GM23338 (cell line): ENCODE measurements around the gene ZHX3. TPM values are rescaled to one million over a fixed set of nuclear protein-coding genes. Genes with fewer than 3 reads are reported as not detected.

Experiments used
- ATAC-seq: fragments of 200-7000 bp; cut with Tn5 transposase; 3 replicates; pipeline ENCODE4 v1.9.1; 2020
- DNase-seq: peaks from one replicate; pipeline ENCODE4 v3.0.0-alpha.2; 2015; ENCODE audit warnings: low spot score
- H2AFZ ChIP-seq: fragments of 200-600 bp; sonication (generic); 2 replicates; pipeline ENCODE4 v1.8.0; 2016; ENCODE audit warnings: antibody characterized with exemption, mild to moderate bottlenecking, moderate library complexity
- H3F3A ChIP-seq: fragments of 200-600 bp; sonication (generic); replicated peaks from 2 replicates; pipeline ENCODE4 v1.8.0; 2017; ENCODE audit warnings: antibody characterized with exemption, mixed run types, low read depth
- H3K27ac ChIP-seq: fragments of 200-600 bp; sonication (generic); 2 replicates; pipeline ENCODE4 v1.6.1; 2016; ENCODE audit warnings: low read depth
- H3K27me3 ChIP-seq: fragments of 200-600 bp; sonication (generic); 2 replicates; pipeline ENCODE4 v1.8.0; 2016; ENCODE audit warnings: mild to moderate bottlenecking, mixed run types, moderate library complexity; ENCODE audit not compliant: insufficient read depth
- H3K36me3 ChIP-seq: fragments of 200-600 bp; sonication (generic); 2 replicates; pipeline ENCODE4 v1.8.0; 2016; ENCODE audit warnings: mild to moderate bottlenecking; ENCODE audit not compliant: insufficient read depth
- H3K4me1 ChIP-seq: fragments of 200-600 bp; sonication (generic); 2 replicates; pipeline ENCODE4 v1.8.0; 2016; ENCODE audit warnings: mild to moderate bottlenecking, moderate library complexity; ENCODE audit not compliant: insufficient read depth
- H3K4me2 ChIP-seq: fragments of 200-600 bp; sonication (generic); 2 replicates; pipeline ENCODE4 v1.7.1; 2017; ENCODE audit warnings: mixed run types
- H3K4me3 ChIP-seq: fragments of 200-600 bp; sonication (generic); 2 replicates; pipeline ENCODE4 v1.6.1; 2016; ENCODE audit warnings: mixed run types
- H3K79me2 ChIP-seq: fragments of 200-600 bp; sonication (generic); replicated peaks from 2 replicates; pipeline ENCODE4 v1.8.0; 2017; ENCODE audit warnings: mild to moderate bottlenecking; ENCODE audit not compliant: insufficient read depth
- H3K9me2 ChIP-seq: fragments of 200-600 bp; sonication (generic); 2 replicates; pipeline ENCODE4 v1.8.0; 2017; ENCODE audit not compliant: insufficient read depth
- H4K20me1 ChIP-seq: fragments of 200-600 bp; sonication (generic); replicated peaks from 2 replicates; pipeline ENCODE4 v1.8.0; 2017; ENCODE audit warnings: mild to moderate bottlenecking; ENCODE audit not compliant: insufficient read depth
- H3K27ac Mint-ChIP-seq: 2 replicates; pipeline ENCODE4 v1.8.0; 2020; ENCODE audit warnings: inconsistent platforms, mild to moderate bottlenecking, moderate library complexity, mixed read lengths
- H3K27me3 Mint-ChIP-seq: 3 replicates; pipeline ENCODE4 v1.8.0; 2022; ENCODE audit warnings: low read depth, mild to moderate bottlenecking, moderate library complexity, mixed read lengths, inconsistent platforms; ENCODE audit not compliant: insufficient read depth, poor library complexity
- H3K36me3 Mint-ChIP-seq: 3 replicates; pipeline ENCODE4 v1.8.0; 2021; ENCODE audit warnings: low read depth, mild to moderate bottlenecking, inconsistent platforms, moderate library complexity, mixed read lengths
- H3K4me1 Mint-ChIP-seq: 3 replicates; pipeline ENCODE4 v1.8.0; 2020; ENCODE audit warnings: mild to moderate bottlenecking, inconsistent platforms, mixed read lengths
- H3K4me3 Mint-ChIP-seq: 3 replicates; pipeline ENCODE4 v1.8.0; 2021; ENCODE audit warnings: moderate library complexity, mild to moderate bottlenecking, inconsistent platforms, mixed read lengths
- H3K9me3 Mint-ChIP-seq: 3 replicates; pipeline ENCODE4 v1.8.0; 2020; ENCODE audit warnings: moderate library complexity, mild to moderate bottlenecking, inconsistent platforms, mixed read lengths
- CREB1 ChIP-seq: fragments of 250-450 bp; sonication (Bioruptor Pico); IDR thresholded peaks from 2 replicates; pipeline ENCODE4 v1.5.0; 2020; ENCODE audit warnings: low read depth, mild to moderate bottlenecking, moderate library complexity
- EZH2 ChIP-seq: fragments of 200-600 bp; sonication (generic); IDR thresholded peaks from one replicate; pipeline ENCODE4 v1.8.0; 2017; ENCODE audit warnings: antibody characterized with exemption, mild to moderate bottlenecking, low read depth; ENCODE audit not compliant: unreplicated experiment
- EZH2phosphoT487 ChIP-seq: fragments of 200-600 bp; sonication (generic); IDR thresholded peaks from one replicate; pipeline ENCODE4 v1.8.1; 2018; ENCODE audit warnings: antibody characterized with exemption; ENCODE audit not compliant: unreplicated experiment
- JUNB ChIP-seq: IDR thresholded peaks from one replicate; pipeline ENCODE4 v1.6.1; 2016; ENCODE audit warnings: antibody characterized with exemption; ENCODE audit not compliant: unreplicated experiment
- NANOG ChIP-seq: IDR thresholded peaks from 2 replicates; pipeline ENCODE4 v1.6.1; 2016; ENCODE audit warnings: antibody characterized with exemption, borderline replicate concordance
- POLR2AphosphoS5 ChIP-seq: IDR thresholded peaks from 2 replicates; pipeline ENCODE4 v1.6.1; 2016; ENCODE audit warnings: antibody characterized with exemption, low read depth
- STAT1 ChIP-seq: IDR thresholded peaks from one replicate; pipeline ENCODE4 v1.6.1; 2016; ENCODE audit warnings: antibody characterized with exemption; ENCODE audit not compliant: unreplicated experiment
- ZNF114 ChIP-seq: fragments of 250-450 bp; sonication (Bioruptor Pico); IDR thresholded peaks from 2 replicates; pipeline ENCODE4 v1.5.0; 2020; ENCODE audit warnings: mild to moderate bottlenecking, moderate library complexity
- ZNF331 ChIP-seq: fragments of 250-450 bp; sonication (Bioruptor Pico); IDR thresholded peaks from 2 replicates; pipeline ENCODE4 v1.5.0; 2020; ENCODE audit warnings: low read depth, mild to moderate bottlenecking, moderate library complexity
- polyA plus RNA-seq: library from polyadenylated mRNA; unstranded; fragments of >200 nt; fragmentation: Nextera tagmentation; extraction: Ambion mirVana; gene quantifications from 2 replicates; pipeline ENCODE4 v1.2.1, GENCODE V29; 2016
- total RNA-seq: library from RNA; depleted of rRNA; stranded (reverse); fragments of >200 nt; shearing (Covaris generic); gene quantifications from 2 replicates; pipeline ENCODE4 v1.2.3, GENCODE V29; 2014
- TF ChIP-seq, protein P1 (sequence below), 2 experiments: fragments of 200-600 bp in 1 of 2; sonication (generic) in 1 of 2; conservative IDR thresholded peaks; 2 replicates each; pipeline versions ENCODE4 v1.5.1 to v1.6.1; 2016 to 2017; ENCODE audit warnings: antibody characterized with exemption in 2 of 2, low read depth in 2 of 2, mild to moderate bottlenecking in 2 of 2, moderate library complexity in 1 of 2
- TF ChIP-seq, protein P2 (sequence below): IDR thresholded peaks from 2 replicates; pipeline ENCODE4 v1.6.1; 2016; ENCODE audit warnings: antibody characterized with exemption
- TF ChIP-seq, protein P3 (sequence below): IDR thresholded peaks from one replicate; pipeline ENCODE4 v1.6.1; 2018; ENCODE audit warnings: antibody characterized with exemption; ENCODE audit not compliant: unreplicated experiment
- TF ChIP-seq, protein P4 (sequence below): fragments of 250-450 bp; sonication (Bioruptor Pico); IDR thresholded peaks from 2 replicates; pipeline ENCODE4 v1.5.0; 2020; ENCODE audit warnings: mild to moderate bottlenecking, moderate library complexity

ZHX3 gene
- total and polyA plus RNA-seq, 2 experiments from 2014 or later, result 1.7 to 2.8 TPM

DNA sequence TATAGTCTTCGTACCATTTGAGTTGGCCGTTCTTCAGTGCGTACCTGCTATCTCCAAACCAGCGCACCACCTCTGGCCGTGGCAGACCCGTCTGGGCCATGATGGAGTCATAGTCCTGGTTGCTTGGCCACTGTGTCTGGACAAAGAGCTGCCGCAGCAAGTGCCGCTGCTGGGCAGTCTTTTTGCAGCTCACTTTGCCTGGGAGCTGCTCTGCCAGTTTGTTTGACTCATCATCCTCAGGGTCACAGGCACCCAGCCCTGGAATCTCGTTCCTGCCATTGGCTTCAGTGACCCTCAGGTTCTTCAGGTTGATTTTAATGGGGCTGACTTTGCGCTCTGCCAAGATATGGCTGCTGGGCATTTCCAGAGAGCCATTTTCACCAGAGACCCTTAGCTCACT lies 115.1 kb downstream of the ZHX3 start (continued):
- no peak for TF ChIP-seq NANOG

DNA sequence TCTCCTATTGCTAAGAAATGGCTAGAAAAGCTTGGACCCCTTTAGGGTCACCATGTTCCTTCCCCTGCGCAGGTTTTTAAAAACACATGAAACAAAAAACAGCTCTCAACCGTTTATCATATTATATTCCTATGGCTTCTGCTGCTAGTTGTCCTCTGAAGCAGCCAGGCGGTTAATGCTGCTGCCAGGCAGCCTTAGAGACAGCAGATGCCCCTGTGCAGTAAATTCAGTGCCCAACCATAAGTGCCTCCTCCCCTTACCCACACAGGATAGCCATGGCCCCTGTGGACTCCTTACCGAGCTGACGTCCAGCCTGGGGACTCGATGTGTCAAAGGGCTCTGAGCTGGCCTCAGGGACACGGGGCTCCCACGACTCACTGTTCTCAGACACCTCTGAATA lies 115.8 kb downstream of the ZHX3 start:
- H3K9me2 ChIP-seq, result 0 out of 2 replicates have a peak, but pooled peaks cover 5% of the 10 kb centered on the region
- H3K9me3 Mint-ChIP-seq, result no peaks in the 10 kb centered on the region
- no peak overlapping the region for H2AFZ ChIP-seq
- peaks cover 9% of the 10 kb centered on the region for H3K4me1 Mint-ChIP-seq
- no peaks in the 10 kb centered on the region for H3K27me3 ChIP-seq
- ATAC-seq, result no peak
- H3F3A ChIP-seq, result no peaks in the 10 kb centered on the region
- no peaks in the 10 kb centered on the region for H4K20me1 ChIP-seq
- H3K4me1 ChIP-seq, result no peaks in the 10 kb centered on the region
- H3K27ac ChIP-seq, result no peak overlapping the region
- TF ChIP-seq POLR2AphosphoS5 (no peak), STAT1 (no peak), JUNB (no peak), CREB1 (CRISPR knock-in tag) (no peak), ZNF114 (CRISPR knock-in tag) (no peak), ZNF331 (CRISPR knock-in tag) (no peak), NANOG (no peak), EZH2 (no peak), EZH2phosphoT487 (no peak)
- TF ChIP-seq, protein P1, sequence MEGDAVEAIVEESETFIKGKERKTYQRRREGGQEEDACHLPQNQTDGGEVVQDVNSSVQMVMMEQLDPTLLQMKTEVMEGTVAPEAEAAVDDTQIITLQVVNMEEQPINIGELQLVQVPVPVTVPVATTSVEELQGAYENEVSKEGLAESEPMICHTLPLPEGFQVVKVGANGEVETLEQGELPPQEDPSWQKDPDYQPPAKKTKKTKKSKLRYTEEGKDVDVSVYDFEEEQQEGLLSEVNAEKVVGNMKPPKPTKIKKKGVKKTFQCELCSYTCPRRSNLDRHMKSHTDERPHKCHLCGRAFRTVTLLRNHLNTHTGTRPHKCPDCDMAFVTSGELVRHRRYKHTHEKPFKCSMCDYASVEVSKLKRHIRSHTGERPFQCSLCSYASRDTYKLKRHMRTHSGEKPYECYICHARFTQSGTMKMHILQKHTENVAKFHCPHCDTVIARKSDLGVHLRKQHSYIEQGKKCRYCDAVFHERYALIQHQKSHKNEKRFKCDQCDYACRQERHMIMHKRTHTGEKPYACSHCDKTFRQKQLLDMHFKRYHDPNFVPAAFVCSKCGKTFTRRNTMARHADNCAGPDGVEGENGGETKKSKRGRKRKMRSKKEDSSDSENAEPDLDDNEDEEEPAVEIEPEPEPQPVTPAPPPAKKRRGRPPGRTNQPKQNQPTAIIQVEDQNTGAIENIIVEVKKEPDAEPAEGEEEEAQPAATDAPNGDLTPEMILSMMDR (conservative IDR thresholded peaks at IDR 0.05; ENCODE audit: low read depth in 2 of 2), result no peak
- TF ChIP-seq, protein P2, sequence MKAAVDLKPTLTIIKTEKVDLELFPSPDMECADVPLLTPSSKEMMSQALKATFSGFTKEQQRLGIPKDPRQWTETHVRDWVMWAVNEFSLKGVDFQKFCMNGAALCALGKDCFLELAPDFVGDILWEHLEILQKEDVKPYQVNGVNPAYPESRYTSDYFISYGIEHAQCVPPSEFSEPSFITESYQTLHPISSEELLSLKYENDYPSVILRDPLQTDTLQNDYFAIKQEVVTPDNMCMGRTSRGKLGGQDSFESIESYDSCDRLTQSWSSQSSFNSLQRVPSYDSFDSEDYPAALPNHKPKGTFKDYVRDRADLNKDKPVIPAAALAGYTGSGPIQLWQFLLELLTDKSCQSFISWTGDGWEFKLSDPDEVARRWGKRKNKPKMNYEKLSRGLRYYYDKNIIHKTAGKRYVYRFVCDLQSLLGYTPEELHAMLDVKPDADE, result no peak
- TF ChIP-seq, protein P3, sequence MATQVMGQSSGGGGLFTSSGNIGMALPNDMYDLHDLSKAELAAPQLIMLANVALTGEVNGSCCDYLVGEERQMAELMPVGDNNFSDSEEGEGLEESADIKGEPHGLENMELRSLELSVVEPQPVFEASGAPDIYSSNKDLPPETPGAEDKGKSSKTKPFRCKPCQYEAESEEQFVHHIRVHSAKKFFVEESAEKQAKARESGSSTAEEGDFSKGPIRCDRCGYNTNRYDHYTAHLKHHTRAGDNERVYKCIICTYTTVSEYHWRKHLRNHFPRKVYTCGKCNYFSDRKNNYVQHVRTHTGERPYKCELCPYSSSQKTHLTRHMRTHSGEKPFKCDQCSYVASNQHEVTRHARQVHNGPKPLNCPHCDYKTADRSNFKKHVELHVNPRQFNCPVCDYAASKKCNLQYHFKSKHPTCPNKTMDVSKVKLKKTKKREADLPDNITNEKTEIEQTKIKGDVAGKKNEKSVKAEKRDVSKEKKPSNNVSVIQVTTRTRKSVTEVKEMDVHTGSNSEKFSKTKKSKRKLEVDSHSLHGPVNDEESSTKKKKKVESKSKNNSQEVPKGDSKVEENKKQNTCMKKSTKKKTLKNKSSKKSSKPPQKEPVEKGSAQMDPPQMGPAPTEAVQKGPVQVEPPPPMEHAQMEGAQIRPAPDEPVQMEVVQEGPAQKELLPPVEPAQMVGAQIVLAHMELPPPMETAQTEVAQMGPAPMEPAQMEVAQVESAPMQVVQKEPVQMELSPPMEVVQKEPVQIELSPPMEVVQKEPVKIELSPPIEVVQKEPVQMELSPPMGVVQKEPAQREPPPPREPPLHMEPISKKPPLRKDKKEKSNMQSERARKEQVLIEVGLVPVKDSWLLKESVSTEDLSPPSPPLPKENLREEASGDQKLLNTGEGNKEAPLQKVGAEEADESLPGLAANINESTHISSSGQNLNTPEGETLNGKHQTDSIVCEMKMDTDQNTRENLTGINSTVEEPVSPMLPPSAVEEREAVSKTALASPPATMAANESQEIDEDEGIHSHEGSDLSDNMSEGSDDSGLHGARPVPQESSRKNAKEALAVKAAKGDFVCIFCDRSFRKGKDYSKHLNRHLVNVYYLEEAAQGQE, result no peak
- TF ChIP-seq, protein P4, sequence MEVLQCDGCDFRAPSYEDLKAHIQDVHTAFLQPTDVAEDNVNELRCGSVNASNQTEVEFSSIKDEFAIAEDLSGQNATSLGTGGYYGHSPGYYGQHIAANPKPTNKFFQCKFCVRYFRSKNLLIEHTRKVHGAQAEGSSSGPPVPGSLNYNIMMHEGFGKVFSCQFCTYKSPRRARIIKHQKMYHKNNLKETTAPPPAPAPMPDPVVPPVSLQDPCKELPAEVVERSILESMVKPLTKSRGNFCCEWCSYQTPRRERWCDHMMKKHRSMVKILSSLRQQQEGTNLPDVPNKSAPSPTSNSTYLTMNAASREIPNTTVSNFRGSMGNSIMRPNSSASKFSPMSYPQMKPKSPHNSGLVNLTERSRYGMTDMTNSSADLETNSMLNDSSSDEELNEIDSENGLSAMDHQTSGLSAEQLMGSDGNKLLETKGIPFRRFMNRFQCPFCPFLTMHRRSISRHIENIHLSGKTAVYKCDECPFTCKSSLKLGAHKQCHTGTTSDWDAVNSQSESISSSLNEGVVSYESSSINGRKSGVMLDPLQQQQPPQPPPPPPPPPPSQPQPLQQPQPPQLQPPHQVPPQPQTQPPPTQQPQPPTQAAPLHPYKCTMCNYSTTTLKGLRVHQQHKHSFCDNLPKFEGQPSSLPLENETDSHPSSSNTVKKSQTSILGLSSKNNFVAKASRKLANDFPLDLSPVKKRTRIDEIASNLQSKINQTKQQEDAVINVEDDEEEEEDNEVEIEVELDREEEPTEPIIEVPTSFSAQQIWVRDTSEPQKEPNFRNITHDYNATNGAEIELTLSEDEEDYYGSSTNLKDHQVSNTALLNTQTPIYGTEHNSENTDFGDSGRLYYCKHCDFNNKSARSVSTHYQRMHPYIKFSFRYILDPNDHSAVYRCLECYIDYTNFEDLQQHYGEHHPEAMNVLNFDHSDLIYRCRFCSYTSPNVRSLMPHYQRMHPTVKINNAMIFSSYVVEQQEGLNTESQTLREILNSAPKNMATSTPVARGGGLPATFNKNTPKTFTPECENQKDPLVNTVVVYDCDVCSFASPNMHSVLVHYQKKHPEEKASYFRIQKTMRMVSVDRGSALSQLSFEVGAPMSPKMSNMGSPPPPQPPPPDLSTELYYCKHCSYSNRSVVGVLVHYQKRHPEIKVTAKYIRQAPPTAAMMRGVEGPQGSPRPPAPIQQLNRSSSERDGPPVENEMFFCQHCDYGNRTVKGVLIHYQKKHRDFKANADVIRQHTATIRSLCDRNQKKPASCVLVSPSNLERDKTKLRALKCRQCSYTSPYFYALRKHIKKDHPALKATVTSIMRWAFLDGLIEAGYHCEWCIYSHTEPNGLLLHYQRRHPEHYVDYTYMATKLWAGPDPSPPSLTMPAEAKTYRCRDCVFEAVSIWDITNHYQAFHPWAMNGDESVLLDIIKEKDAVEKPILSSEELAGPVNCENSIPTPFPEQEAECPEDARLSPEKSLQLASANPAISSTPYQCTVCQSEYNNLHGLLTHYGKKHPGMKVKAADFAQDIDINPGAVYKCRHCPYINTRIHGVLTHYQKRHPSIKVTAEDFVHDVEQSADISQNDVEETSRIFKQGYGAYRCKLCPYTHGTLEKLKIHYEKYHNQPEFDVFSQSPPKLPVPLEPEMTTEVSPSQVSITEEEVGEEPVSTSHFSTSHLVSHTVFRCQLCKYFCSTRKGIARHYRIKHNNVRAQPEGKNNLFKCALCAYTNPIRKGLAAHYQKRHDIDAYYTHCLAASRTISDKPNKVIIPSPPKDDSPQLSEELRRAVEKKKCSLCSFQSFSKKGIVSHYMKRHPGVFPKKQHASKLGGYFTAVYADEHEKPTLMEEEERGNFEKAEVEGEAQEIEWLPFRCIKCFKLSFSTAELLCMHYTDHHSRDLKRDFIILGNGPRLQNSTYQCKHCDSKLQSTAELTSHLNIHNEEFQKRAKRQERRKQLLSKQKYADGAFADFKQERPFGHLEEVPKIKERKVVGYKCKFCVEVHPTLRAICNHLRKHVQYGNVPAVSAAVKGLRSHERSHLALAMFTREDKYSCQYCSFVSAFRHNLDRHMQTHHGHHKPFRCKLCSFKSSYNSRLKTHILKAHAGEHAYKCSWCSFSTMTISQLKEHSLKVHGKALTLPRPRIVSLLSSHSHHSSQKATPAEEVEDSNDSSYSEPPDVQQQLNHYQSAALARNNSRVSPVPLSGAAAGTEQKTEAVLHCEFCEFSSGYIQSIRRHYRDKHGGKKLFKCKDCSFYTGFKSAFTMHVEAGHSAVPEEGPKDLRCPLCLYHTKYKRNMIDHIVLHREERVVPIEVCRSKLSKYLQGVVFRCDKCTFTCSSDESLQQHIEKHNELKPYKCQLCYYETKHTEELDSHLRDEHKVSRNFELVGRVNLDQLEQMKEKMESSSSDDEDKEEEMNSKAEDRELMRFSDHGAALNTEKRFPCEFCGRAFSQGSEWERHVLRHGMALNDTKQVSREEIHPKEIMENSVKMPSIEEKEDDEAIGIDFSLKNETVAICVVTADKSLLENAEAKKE (CRISPR knock-in tag), result no peak
- no peaks in the 10 kb centered on the region for H3K36me3 Mint-ChIP-seq
- peaks cover 3% of the 10 kb centered on the region for H3K27me3 Mint-ChIP-seq
- no peak overlapping the region for H3K4me3 ChIP-seq
- no peak for DNase-seq
- H3K4me3 Mint-ChIP-seq, result no peak overlapping the region
- H3K27ac Mint-ChIP-seq, result no peak overlapping the region
- H3K36me3 ChIP-seq, result no peaks in the 10 kb centered on the region
- no peak overlapping the region for H3K4me2 ChIP-seq
- no peaks in the 10 kb centered on the region for H3K79me2 ChIP-seq
